T-helper 1 cell (primary cell): ENCODE data around the gene FOXRED1.
"Not testable (repeated sequence)": the region's sequence is repeated elsewhere in the genome, so short reads cannot be mapped to it uniquely, and the experiment has no call there.

Experiments used
- DNase-seq, 5 donors: peaks; one replicate each; pipeline ENCODE4 v3.0.0-alpha.2; 2012 to 2020

FOXRED1 gene

GRCh38 chr11:126277780-126278179 lies 8.8 kb downstream of the FOXRED1 start:
- DNase-seq, result no peak

- DNase-seq, result no peak
Measured at GRCh38 chr11:126279191-126279590, 10.2 kb downstream of the FOXRED1 start.

- DNase-seq, result no peak
Measured at GRCh38 chr11:126280595-126280994, 11.6 kb downstream of the FOXRED1 start.

- no peak for DNase-seq
Measured at GRCh38 chr11:126281245-126281644, 12.3 kb downstream of the FOXRED1 start.

GRCh38 chr11:126281666-126282175 lies 12.8 kb downstream of the FOXRED1 start:
- no peak for DNase-seq

- peak in 2 of 5 donors; percentile 29 to 52 for DNase-seq
Measured at GRCh38 chr11:126282361-126282735, 13.4 kb downstream of the FOXRED1 start.

GRCh38 chr11:126282736-126283591 lies 14.0 kb downstream of the FOXRED1 start, which contains the start of gene TIRAP:
TSS of gene TIRAP (plus strand) at chr11:126283093. CDS start at chr11:126290895, 7,802 bp downstream.
- peak; percentile 34 to 70 (median 51) for DNase-seq

GRCh38 chr11:126284829-126285228 lies 15.9 kb downstream of the FOXRED1 start:
- peak; percentile 43 to 82 (median 67) for DNase-seq

GRCh38 chr11:126288237-126288636 lies 19.3 kb downstream of the FOXRED1 start:
- DNase-seq, result no peak

GRCh38 chr11:126290887-126291286 lies 21.9 kb downstream of the FOXRED1 start:
- no peak for DNase-seq

- DNase-seq, result no peak
Measured at GRCh38 chr11:126293726-126294125, 24.8 kb downstream of the FOXRED1 start.

GRCh38 chr11:126297004-126297403 lies 28.1 kb downstream of the FOXRED1 start:
- no peak for DNase-seq

GRCh38 chr11:126303623-126304456 lies 34.9 kb downstream of the FOXRED1 start, which contains the start of gene DCPS:
TSS of gene DCPS (plus strand) at chr11:126304060. CDS start at chr11:126304081, 21 bp downstream.
- peak; percentile 73 to 89 (median 78) for DNase-seq

GRCh38 chr11:126304457-126305075 lies 35.6 kb downstream of the FOXRED1 start:
- DNase-seq, result no peak

- peak in 1 of 5 donors; percentile 57 for DNase-seq
Measured at GRCh38 chr11:126305699-126306098, 36.7 kb downstream of the FOXRED1 start.

GRCh38 chr11:126307706-126308105 lies 38.8 kb downstream of the FOXRED1 start:
- no peak for DNase-seq

GRCh38 chr11:126308271-126308671 lies 39.3 kb downstream of the FOXRED1 start:
- no peak for DNase-seq

- not testable (repeated sequence) for DNase-seq
Measured at GRCh38 chr11:126308771-126309170, 39.8 kb downstream of the FOXRED1 start.

GRCh38 chr11:126310200-126310991 lies 41.4 kb downstream of the FOXRED1 start:
- DNase-seq, result peak in 4 of 5 donors; percentile 17 to 57 (median 28)

- no peak for DNase-seq
Measured at GRCh38 chr11:126310992-126311310, 42.0 kb downstream of the FOXRED1 start.

GRCh38 chr11:126311401-126312291 lies 42.7 kb downstream of the FOXRED1 start:
- no peak for DNase-seq
